Activated naive CD4-positive, alpha-beta T cell treated with anti-CD3 and anti-CD28 coated beads, Interleukin-2, amount 50 U/mL, for 24 hours (primary cell): Measurements from ENCODE around the gene AMOTL1.
A peak's percentile ranks its signal among the peaks of the same experiment; 100 is the strongest.

Source experiments
- H3K27ac Mint-ChIP-seq: one replicate; pipeline ENCODE4 v1.8.0; 2021; ENCODE audit warnings: mild to moderate bottlenecking, mixed read lengths
- H3K27me3 Mint-ChIP-seq: one replicate; pipeline ENCODE4 v1.8.0; 2021; ENCODE audit warnings: mixed read lengths
- H3K36me3 Mint-ChIP-seq: one replicate; pipeline ENCODE4 v1.8.0; 2021; ENCODE audit warnings: mixed read lengths
- H3K4me1 Mint-ChIP-seq: one replicate; pipeline ENCODE4 v1.8.0; 2021; ENCODE audit warnings: mixed read lengths
- H3K4me3 Mint-ChIP-seq: one replicate; pipeline ENCODE4 v1.8.0; 2021; ENCODE audit warnings: mild to moderate bottlenecking, mixed read lengths
- H3K9me3 Mint-ChIP-seq: one replicate; pipeline ENCODE4 v1.8.0; 2021; ENCODE audit warnings: mixed read lengths

Gene AMOTL1

DNA sequence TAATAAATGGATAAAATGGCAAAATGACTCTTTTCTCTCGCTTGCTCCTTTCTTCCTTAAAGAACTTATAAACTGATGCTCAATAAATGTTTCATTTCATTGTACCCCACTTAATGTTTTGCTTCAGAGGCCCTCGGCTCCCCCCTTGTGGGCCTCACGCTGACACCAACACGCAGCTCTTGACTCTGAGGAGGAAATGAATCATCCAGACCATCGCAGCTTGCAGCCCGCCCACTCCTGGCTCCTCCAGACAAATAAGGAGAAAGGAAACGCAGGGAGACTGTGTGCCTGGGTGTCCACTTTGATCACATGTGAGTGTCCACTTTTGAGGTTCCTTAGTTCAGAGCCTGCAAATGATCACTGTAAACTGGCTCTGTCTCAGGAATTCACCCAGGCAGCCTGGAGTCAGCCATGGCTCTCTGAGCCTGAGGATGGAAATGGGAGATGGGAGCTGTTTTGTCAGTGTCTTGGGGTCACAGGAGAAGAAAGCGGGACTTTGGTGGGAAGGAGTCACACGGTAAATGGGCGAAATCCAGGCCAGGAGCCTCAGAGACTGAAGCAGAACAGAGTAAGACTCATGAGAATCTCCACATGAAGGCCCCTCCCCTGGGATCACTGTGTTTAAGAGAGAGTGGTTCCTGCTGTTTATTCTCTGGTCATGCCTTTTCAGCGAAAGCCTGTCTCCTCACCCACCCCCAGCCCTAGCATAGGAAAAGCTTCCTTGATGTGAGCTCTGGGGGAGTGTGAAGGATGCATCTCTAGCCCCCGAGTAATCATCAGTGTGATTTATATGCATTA, 108.7 kb downstream of the AMOTL1 start:
- peaks cover 24% of the 10 kb centered on the region for H3K4me1 Mint-ChIP-seq
- H3K4me3 Mint-ChIP-seq: peak overlapping the region; percentile 30
- H3K36me3 Mint-ChIP-seq: no peaks in the 10 kb centered on the region
- no peaks in the 10 kb centered on the region for H3K9me3 Mint-ChIP-seq
- H3K27me3 Mint-ChIP-seq: no peaks in the 10 kb centered on the region
- H3K27ac Mint-ChIP-seq: peak overlapping the region; percentile 78

DNA sequence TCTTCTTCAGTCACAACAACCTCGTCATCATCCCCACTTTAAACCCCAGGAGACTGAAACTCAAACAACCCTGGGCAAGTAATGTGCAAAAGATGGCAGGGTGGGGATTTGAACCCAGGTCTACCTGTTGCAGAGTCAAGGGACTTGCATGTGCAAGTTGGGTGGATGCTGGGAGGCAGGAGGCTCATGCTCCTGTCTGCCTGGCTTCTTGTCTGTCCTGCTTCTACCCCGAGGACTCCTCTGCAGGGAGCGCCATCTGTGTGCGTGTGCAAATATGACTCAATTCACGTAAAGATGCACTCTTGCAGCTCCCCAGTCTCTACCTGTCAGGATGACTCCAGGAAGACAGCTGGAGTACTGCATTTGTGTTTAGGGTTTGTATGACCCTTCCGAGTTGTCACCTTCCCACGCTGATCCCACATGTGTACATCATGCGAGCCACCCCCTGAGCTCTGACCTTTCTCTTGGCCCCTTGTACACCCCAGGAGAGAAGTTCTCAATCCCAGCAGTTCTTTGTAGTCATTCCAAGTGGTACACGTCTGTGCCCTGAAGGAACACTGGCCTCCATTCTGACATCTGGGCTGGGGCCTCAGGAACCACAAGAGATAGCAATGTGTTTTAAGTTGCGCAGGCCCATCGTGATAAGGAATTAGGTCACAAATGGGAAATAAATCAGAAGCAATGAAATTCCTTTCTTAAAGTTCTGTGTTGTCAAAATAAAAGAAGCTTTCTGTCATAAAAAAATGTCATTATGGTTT, 109.5 kb downstream of the AMOTL1 start:
- H3K36me3 Mint-ChIP-seq: no peaks in the 10 kb centered on the region
- peaks cover 24% of the 10 kb centered on the region for H3K4me1 Mint-ChIP-seq
- no peak overlapping the region for H3K4me3 Mint-ChIP-seq
- H3K27me3 Mint-ChIP-seq: no peaks in the 10 kb centered on the region
- H3K9me3 Mint-ChIP-seq: no peaks in the 10 kb centered on the region
- peak overlapping the region; percentile 49 for H3K27ac Mint-ChIP-seq

DNA sequence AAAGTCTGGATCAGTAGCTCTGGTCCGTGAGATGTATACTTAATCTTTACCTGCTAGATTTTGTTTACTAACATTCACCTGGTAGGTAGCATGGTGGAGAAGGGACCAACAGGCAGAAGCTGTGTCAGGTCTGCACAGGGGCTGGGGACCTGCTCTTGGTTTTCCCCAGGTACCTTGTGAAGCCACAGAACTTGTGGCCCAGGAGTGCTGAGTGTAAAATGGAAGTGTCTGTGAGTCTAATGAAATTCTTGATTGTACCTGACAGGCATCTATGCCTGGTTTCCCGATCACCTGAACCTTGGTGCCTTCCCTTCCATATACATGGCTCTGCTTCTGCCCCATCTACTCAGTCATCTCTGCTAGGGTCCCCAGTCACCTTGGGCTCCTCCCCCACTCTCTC, 110.8 kb downstream of the AMOTL1 start:
- no peaks in the 10 kb centered on the region for H3K36me3 Mint-ChIP-seq
- no peaks in the 10 kb centered on the region for H3K27me3 Mint-ChIP-seq
- no peaks in the 10 kb centered on the region for H3K9me3 Mint-ChIP-seq
- H3K4me1 Mint-ChIP-seq: peaks cover 24% of the 10 kb centered on the region
- H3K27ac Mint-ChIP-seq: no peak overlapping the region
- no peak overlapping the region for H3K4me3 Mint-ChIP-seq

DNA sequence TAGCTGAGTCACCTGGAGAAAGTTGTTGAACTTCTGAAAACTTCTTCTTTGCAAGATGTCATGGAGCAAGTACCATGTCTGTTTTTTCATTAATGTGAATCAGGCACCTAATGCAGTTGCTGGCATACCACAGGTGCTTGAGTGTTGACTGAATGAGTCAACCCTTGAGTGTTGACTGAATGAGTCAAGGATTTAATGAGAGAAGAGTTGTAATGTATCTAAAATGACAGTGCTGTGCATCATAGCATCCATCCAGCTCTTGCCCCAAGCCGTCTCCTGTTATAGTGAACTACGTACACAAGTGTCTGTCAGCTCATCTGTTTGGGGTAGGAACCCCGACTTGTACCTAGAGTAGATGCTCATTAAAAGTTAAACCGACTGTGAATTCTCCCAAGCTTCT, 112.1 kb downstream of the AMOTL1 start:
- Mint-ChIP-seq H3K4me3 (no peak overlapping the region), H3K9me3 (no peaks in the 10 kb centered on the region), H3K36me3 (no peaks in the 10 kb centered on the region), H3K27ac (no peak overlapping the region), H3K27me3 (no peaks in the 10 kb centered on the region), H3K4me1 (peaks cover 21% of the 10 kb centered on the region)

DNA sequence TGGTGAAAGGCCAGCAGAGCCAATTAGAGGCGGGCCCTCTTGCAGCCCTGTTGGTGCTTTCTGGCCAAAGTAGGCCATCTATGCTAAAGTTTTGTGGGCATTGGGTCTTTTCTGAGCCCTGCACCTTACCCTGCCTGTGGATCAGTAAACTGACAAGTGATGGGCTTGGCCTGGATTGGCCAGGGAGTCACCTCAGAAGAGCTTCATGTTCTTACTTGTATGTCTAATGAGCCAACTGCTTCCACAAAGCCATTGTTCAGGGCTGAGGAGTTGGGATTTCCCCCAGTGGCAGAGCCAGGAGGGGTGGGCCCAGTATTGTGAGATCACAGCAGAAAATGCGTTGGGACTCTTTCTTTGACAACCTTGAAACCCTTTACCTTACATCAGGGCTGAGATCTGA, 114.8 kb downstream of the AMOTL1 start:
- Mint-ChIP-seq H3K27ac (no peak overlapping the region), H3K36me3 (no peaks in the 10 kb centered on the region), H3K27me3 (no peaks in the 10 kb centered on the region), H3K4me3 (no peak overlapping the region), H3K9me3 (peaks cover 8% of the 10 kb centered on the region), H3K4me1 (no peaks in the 10 kb centered on the region)

DNA sequence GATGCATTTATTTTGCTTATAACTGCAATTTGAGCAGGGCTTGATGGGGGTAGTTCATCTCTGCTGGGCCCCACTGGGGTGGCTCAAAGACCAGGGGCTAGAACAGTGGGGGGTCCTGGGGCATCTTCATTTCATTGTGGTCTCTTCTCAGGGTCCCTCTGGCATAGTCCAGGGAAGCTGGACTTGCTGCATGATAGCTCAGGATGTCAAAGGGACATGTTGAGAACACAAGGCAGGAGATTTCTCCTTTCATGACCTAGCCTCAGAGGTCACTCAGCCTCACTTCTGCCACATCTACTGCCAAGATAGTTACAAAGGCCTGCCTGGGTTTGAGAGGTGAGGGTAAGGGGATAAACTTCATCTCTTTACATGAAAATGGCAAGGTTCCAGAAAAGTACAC, 115.7 kb downstream of the AMOTL1 start:
- no peak overlapping the region for H3K4me3 Mint-ChIP-seq
- peaks cover 5% of the 10 kb centered on the region for H3K36me3 Mint-ChIP-seq
- H3K9me3 Mint-ChIP-seq: peaks cover 18% of the 10 kb centered on the region
- H3K27ac Mint-ChIP-seq: no peak overlapping the region
- H3K4me1 Mint-ChIP-seq: no peaks in the 10 kb centered on the region
- H3K27me3 Mint-ChIP-seq: no peaks in the 10 kb centered on the region

DNA sequence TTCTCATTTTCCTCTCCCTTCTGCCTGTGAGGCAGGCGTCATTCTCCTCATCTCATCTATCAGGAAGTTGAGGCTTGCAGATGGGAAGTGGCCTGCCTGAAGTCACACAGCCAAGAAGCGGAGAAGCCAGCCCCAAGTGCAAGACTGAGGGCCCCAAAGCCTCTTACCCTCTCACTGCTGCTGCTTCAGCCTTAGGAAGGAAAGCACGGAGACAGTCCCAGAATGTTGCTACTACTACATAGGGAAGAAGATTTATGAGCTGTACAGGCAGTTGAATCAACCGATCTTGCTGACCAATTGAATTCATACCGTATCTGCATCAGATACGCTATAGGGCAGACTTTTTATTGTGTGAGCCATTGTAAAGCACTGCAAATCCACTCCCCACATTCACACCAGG, 116.2 kb downstream of the AMOTL1 start:
- Mint-ChIP-seq H3K36me3 (peaks cover 5% of the 10 kb centered on the region), H3K4me1 (no peaks in the 10 kb centered on the region), H3K27ac (no peak overlapping the region), H3K9me3 (peaks cover 22% of the 10 kb centered on the region), H3K27me3 (no peaks in the 10 kb centered on the region), H3K4me3 (no peak overlapping the region)

DNA sequence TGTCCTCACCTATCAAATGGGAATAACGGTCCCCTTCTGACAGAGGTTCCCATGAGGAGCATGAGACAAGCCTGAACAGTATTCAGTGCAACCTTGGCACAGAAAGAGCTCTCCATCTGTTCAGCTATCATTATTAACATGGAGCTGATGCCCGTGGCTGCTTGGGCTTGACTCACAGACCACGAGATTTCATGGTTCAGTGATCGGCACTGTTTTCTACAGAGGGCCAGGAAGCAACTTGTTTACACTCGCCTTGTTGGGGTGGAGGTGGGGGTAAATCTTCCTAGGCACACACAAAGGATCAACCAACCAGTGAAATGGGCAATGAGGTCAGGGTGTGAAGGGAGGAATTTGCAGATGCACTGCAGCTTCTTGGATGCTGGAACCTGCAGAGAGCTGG, 117.0 kb downstream of the AMOTL1 start:
- H3K4me3 Mint-ChIP-seq: no peak overlapping the region
- peaks cover 22% of the 10 kb centered on the region for H3K9me3 Mint-ChIP-seq
- H3K27me3 Mint-ChIP-seq: no peaks in the 10 kb centered on the region
- H3K27ac Mint-ChIP-seq: no peak overlapping the region
- H3K36me3 Mint-ChIP-seq: peaks cover 5% of the 10 kb centered on the region
- H3K4me1 Mint-ChIP-seq: no peaks in the 10 kb centered on the region

DNA sequence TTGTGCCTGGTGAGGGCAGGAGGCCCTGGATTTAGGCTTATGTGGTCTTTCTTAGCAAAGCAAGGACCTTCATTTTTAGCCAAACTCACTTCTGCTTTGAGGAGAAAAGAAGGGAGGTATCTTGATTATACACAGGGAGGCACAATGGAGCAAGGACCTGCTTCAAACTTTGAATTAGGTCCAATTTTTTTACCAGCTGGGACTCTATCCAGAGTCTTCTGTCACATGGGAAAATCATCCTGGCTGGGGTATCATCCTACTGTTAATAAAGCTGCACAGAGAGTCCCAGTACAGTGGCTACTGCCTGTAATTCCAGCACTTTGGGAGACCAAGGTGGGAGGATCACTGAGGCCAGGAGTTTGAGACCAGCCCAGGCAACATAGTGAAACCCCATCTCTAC, 117.4 kb downstream of the AMOTL1 start:
- H3K27ac Mint-ChIP-seq: no peak overlapping the region
- no peaks in the 10 kb centered on the region for H3K27me3 Mint-ChIP-seq
- H3K4me3 Mint-ChIP-seq: no peak overlapping the region
- H3K4me1 Mint-ChIP-seq: no peaks in the 10 kb centered on the region
- H3K9me3 Mint-ChIP-seq: peaks cover 22% of the 10 kb centered on the region
- peaks cover 5% of the 10 kb centered on the region for H3K36me3 Mint-ChIP-seq

DNA sequence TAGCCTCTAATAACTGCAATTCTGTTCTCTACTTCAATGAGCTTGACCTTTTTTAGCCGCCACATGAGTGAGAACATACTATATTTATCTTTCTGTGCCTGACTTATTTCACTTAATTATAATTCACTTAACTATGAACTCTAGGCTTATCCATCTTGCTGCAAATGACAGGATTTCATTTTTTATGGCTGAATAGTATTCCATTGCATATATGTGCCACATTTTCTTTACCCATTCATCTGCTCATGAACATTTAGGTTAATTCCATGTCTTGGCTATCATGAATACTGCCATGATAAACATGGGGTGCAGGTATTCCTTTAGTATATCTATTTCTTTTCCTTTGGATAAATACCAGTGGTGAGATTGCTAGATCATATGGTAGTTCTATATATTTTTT, 120.0 kb downstream of the AMOTL1 start:
- no peak overlapping the region for H3K4me3 Mint-ChIP-seq
- peaks cover 45% of the 10 kb centered on the region for H3K9me3 Mint-ChIP-seq
- H3K27ac Mint-ChIP-seq: no peak overlapping the region
- no peaks in the 10 kb centered on the region for H3K27me3 Mint-ChIP-seq
- no peaks in the 10 kb centered on the region for H3K4me1 Mint-ChIP-seq
- H3K36me3 Mint-ChIP-seq: peaks cover 13% of the 10 kb centered on the region

DNA sequence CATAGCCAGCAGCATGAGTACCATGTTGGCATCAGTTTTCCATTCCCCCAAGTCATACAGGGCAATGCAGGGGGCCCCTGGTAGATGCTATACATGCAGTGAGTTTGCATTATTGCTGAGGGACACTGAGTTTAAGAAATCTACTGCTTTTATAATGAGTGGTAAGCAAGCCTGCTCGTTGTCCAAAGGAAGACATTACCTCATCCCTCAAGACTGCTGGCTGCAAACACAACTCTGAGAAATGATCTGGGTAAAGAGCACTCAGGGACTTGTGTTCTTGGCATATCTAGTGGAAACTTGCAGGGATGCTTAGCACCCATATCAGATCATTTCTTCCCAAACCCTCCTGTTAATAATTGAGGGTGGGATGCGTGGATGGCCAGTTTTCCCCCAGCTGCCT, 127.3 kb downstream of the AMOTL1 start:
- Mint-ChIP-seq H3K27me3 (no peaks in the 10 kb centered on the region), H3K9me3 (peaks cover 27% of the 10 kb centered on the region)

DNA sequence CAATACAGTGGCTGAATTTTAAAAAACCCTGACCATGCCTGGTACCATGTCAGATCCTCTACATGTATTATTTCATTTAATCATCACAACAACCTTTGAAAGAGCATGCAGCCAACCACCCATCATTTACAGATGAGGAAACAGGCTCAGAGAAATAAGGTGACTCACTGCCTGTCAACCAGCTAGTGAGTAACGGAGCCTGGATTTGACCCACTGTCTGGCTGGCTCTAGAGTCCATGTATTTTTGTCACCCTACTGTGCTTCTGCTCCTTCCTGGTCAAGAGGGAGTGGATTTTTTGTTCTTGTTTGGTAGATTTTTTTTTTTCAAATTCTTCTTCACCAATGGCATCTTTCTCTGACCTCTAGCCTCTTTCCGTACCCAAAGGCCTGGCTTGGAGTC, 127.8 kb downstream of the AMOTL1 start:
- peaks cover 23% of the 10 kb centered on the region for H3K9me3 Mint-ChIP-seq
- H3K27me3 Mint-ChIP-seq: no peaks in the 10 kb centered on the region
- no peaks in the 10 kb centered on the region for H3K4me1 Mint-ChIP-seq
- H3K4me3 Mint-ChIP-seq: no peak overlapping the region
- H3K36me3 Mint-ChIP-seq: peaks cover 12% of the 10 kb centered on the region
- no peak overlapping the region for H3K27ac Mint-ChIP-seq

More for the DNA sequence above, 127.3 kb downstream of the AMOTL1 start:
- H3K27ac Mint-ChIP-seq: no peak overlapping the region
- no peak overlapping the region for H3K4me3 Mint-ChIP-seq
- H3K4me1 Mint-ChIP-seq: no peaks in the 10 kb centered on the region
- H3K36me3 Mint-ChIP-seq: peaks cover 12% of the 10 kb centered on the region

DNA sequence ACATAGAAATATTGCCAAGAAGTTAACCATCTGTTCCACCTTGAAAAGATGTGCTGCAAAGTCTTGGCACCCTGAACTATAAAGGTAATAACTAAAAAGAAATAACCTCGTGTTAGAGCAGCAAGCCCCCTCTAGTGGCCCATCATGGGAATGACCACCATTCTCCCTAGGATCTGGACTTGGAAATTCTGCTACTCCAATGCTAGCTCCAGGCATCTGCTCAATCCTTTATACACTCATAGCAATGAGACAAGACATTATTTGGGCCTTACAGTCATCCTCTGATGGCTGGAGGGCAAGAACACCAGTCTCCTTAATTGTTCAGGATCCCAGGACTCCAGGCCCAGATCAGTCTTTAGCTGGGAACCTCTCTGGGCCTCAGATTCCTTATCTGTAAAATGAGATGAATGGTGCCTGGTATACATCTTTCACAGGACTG, 129.2 kb downstream of the AMOTL1 start:
- Mint-ChIP-seq H3K27ac (no peak overlapping the region), H3K9me3 (peaks cover 12% of the 10 kb centered on the region), H3K4me3 (no peak overlapping the region), H3K36me3 (peaks cover 7% of the 10 kb centered on the region), H3K27me3 (no peaks in the 10 kb centered on the region), H3K4me1 (no peaks in the 10 kb centered on the region)

DNA sequence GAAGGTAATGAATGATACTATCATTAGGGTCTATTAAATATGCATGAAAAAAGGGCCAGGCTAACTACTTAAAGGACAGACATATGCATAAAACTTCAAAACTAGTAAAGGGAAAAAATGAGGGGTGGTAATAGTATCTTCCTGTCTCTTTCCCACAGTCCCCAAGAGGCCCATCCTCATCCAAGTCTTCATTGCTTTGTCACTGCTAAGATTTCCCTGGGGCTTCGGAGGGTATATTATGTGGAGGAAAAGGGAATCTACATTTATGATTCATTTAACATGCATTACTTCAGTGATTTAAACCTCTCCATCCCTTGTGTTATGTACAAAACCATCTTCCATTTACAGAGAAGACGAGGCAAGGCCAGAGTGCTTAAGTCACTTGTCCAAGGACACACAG, 139.1 kb downstream of the AMOTL1 start:
- peaks cover 4% of the 10 kb centered on the region for H3K9me3 Mint-ChIP-seq
- H3K27me3 Mint-ChIP-seq: no peaks in the 10 kb centered on the region
- no peaks in the 10 kb centered on the region for H3K4me1 Mint-ChIP-seq
- H3K4me3 Mint-ChIP-seq: no peak overlapping the region
- no peak overlapping the region for H3K27ac Mint-ChIP-seq
- H3K36me3 Mint-ChIP-seq: peaks cover 2% of the 10 kb centered on the region

DNA sequence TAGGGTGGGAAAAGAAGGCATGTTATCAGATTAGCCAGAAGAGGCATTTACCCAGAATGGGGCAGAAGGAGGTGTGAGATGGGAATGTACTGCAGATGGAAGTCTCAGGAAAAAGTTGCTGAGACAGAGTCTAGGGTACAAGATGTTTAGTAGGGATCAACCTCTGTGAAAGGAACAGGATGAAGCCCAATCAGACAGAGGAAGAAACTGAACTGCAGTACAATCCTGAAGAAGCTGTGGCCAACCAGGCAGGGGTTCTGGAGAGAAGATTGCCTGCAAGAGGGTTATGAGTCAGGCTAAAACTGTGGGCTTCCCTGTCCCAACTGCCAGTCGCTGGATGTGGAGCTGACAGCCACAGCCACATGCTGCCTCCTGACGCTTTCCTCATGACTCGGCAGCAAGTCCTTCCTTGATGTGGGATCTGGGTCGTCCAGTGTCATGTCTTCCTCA, 141.2 kb downstream of the AMOTL1 start:
- no peaks in the 10 kb centered on the region for H3K4me1 Mint-ChIP-seq
- H3K27ac Mint-ChIP-seq: no peak overlapping the region
- no peaks in the 10 kb centered on the region for H3K27me3 Mint-ChIP-seq
- H3K9me3 Mint-ChIP-seq: peaks cover 4% of the 10 kb centered on the region
- peaks cover 2% of the 10 kb centered on the region for H3K36me3 Mint-ChIP-seq
- no peak overlapping the region for H3K4me3 Mint-ChIP-seq

DNA sequence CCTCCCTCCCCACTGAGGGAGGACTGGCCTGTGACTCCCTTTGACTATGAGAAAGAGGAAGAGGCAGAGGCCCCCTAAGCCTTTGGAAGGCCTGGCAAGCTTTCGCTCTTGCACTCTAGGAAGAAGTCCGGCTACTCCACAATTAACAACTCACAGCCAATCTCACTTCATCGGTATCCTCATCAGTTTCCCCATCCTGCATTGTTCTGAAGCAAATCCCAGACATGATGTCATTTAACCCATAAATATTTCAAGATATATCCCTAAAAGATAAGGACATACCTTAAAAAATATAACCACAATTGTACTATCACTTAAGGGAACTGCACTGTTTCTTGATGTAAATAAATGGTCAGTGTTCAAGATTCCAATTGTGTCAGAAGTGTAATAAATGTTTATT, 142.1 kb downstream of the AMOTL1 start:
- Mint-ChIP-seq H3K9me3 (peaks cover 4% of the 10 kb centered on the region), H3K36me3 (peaks cover 2% of the 10 kb centered on the region), H3K27ac (no peak overlapping the region), H3K4me3 (no peak overlapping the region), H3K27me3 (no peaks in the 10 kb centered on the region), H3K4me1 (no peaks in the 10 kb centered on the region)
